Calu3 (cell line): ENCODE results near the gene STN1. TPM values are rescaled to one million over a fixed set of nuclear protein-coding genes. Genes with fewer than 3 reads are reported as not detected.

Experiments
- Bru-seq: library from RNA; stranded (reverse); fragments of 400-500 nt; gene quantifications from one replicate; lab custom pipeline; 2021; lab: Mats Ljungman, UMichigan
- BruChase-seq, 2 experiments: library from RNA; stranded (reverse); fragments of 400-500 nt; gene quantifications; one replicate each; lab custom pipeline; 2021; lab: Mats Ljungman, UMichigan
- BruUV-seq: library from RNA; stranded (reverse); fragments of 400-500 nt; replicated peaks from 2 replicates; lab custom pipeline; 2021; lab: Mats Ljungman, UMichigan
- CTCF ChIA-PET: fragments of 300-600 bp; sonication (Branson Sonifier 250); formaldehyde crosslinking; loops from one replicate; lab custom pipeline; 2022; ENCODE audit warnings: antibody characterized with exemption; lab: Charles Lee
- DNase-seq: peaks from one replicate; pipeline ENCODE4 v3.0.0; 2022
- H3K27ac Mint-ChIP-seq: one replicate; pipeline ENCODE4 v1.8.0; 2022; ENCODE audit warnings: mixed read lengths; ENCODE audit not compliant: unreplicated experiment
- H3K27me3 Mint-ChIP-seq: one replicate; pipeline ENCODE4 v1.8.0; 2022; ENCODE audit warnings: mixed read lengths; ENCODE audit not compliant: unreplicated experiment
- H3K36me3 Mint-ChIP-seq: one replicate; pipeline ENCODE4 v1.8.0; 2022; ENCODE audit warnings: mild to moderate bottlenecking, moderate library complexity, mixed read lengths; ENCODE audit not compliant: insufficient read depth, unreplicated experiment
- H3K4me1 Mint-ChIP-seq: one replicate; pipeline ENCODE4 v1.8.0; 2022; ENCODE audit warnings: mild to moderate bottlenecking, low read depth, mixed read lengths; ENCODE audit not compliant: unreplicated experiment
- H3K4me3 Mint-ChIP-seq: one replicate; pipeline ENCODE4 v1.8.0; 2022; ENCODE audit warnings: mild to moderate bottlenecking, low read depth, moderate library complexity, mixed read lengths; ENCODE audit not compliant: unreplicated experiment
- H3K9me3 Mint-ChIP-seq: one replicate; pipeline ENCODE4 v1.8.0; 2022; ENCODE audit warnings: low read depth, mixed read lengths; ENCODE audit not compliant: unreplicated experiment
- intact Hi-C: fragments of 100-400 bp; cut with micrococcal nuclease; formaldehyde crosslinking; loops from one replicate; pipeline ENCODE4 v1.10.0; 2022; ENCODE audit not compliant: unreplicated experiment
- long read RNA-seq: library from polyadenylated mRNA; stranded (forward); transcript quantifications from one replicate; pipeline ENCODE4 v2.0.0, GENCODE V29; 2022
- total RNA-seq: library from RNA; stranded (reverse); gene quantifications from 2 replicates; pipeline ENCODE4 v1.2.3, GENCODE V29; 2022
- TF ChIP-seq, protein P1 (sequence below): fragments of 200-600 bp; IDR thresholded peaks from one replicate; pipeline ENCODE4 v1.8.0; 2022; ENCODE audit warnings: antibody characterized with exemption; ENCODE audit not compliant: unreplicated experiment

The STN1 gene, protein sequence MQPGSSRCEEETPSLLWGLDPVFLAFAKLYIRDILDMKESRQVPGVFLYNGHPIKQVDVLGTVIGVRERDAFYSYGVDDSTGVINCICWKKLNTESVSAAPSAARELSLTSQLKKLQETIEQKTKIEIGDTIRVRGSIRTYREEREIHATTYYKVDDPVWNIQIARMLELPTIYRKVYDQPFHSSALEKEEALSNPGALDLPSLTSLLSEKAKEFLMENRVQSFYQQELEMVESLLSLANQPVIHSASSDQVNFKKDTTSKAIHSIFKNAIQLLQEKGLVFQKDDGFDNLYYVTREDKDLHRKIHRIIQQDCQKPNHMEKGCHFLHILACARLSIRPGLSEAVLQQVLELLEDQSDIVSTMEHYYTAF
- 13.1 and 16.0 TPM in 2 replicates for total RNA-seq
- percentile 75 among the genes with signal in this experiment for Bru-seq, nascent RNA
- BruChase-seq, experiment 1, labeled RNA remaining after a 6-hour chase, result percentile 48 among the genes with signal in this experiment
- percentile 44 among the genes with signal in this experiment for BruChase-seq, experiment 2, labeled RNA remaining after a 2-hour chase
- long read RNA-seq, transcript STN1-201 (10 exons, 1,417 nt), result major isoform, 9 of 21 reads
- long read RNA-seq, partial matches to known transcripts, result 2 of 21 reads
- long read RNA-seq, other reads (novel, unspliced or antisense), result 7 of 21 reads

- H3K27ac Mint-ChIP-seq, result peak within 1 kb of the TSS; percentile 86
- peaks cover 13% of the 10 kb centered on the region for H3K36me3 Mint-ChIP-seq
- peak within 1 kb of the TSS; percentile 84 for H3K4me3 Mint-ChIP-seq
- TF ChIP-seq, protein P1, sequence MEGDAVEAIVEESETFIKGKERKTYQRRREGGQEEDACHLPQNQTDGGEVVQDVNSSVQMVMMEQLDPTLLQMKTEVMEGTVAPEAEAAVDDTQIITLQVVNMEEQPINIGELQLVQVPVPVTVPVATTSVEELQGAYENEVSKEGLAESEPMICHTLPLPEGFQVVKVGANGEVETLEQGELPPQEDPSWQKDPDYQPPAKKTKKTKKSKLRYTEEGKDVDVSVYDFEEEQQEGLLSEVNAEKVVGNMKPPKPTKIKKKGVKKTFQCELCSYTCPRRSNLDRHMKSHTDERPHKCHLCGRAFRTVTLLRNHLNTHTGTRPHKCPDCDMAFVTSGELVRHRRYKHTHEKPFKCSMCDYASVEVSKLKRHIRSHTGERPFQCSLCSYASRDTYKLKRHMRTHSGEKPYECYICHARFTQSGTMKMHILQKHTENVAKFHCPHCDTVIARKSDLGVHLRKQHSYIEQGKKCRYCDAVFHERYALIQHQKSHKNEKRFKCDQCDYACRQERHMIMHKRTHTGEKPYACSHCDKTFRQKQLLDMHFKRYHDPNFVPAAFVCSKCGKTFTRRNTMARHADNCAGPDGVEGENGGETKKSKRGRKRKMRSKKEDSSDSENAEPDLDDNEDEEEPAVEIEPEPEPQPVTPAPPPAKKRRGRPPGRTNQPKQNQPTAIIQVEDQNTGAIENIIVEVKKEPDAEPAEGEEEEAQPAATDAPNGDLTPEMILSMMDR, result no peak
- no TSS peak for BruUV-seq
- DNase-seq, result peak; percentile 94
- no peaks in the 10 kb centered on the region for H3K9me3 Mint-ChIP-seq
- CTCF ChIA-PET, result interaction anchor here (0.6 kb wide), 1 partner anchor 202 kb away, joined by 4 read pairs; no protein-coding TSS in a partner anchor
- H3K4me1 Mint-ChIP-seq, result peaks cover 7% of the 10 kb centered on the region
- no peaks in the 10 kb centered on the region for H3K27me3 Mint-ChIP-seq
- intact Hi-C loops, result no loop called here
Measured at GRCh38 chr10:103918053-103918846, at the start of gene STN1. Gene STN1, minus strand, starts transcription at chr10:103918184. Its CDS starts 590 bp downstream, at chr10:103917594.

GRCh38 chr10:103967448-103968071 is 49.6 kb upstream of the STN1 start:
- CTCF ChIA-PET, result interaction anchor here (0.8 kb wide), 1 partner anchor 78 kb away, joined by 3 read pairs; no protein-coding TSS in a partner anchor
- H3K4me1 Mint-ChIP-seq, result peaks cover 6% of the 10 kb centered on the region
- intact Hi-C loops, result loop anchor here (2.0 kb wide), 1 partner anchor 51 kb away; no protein-coding TSS in a partner anchor

DNA sequence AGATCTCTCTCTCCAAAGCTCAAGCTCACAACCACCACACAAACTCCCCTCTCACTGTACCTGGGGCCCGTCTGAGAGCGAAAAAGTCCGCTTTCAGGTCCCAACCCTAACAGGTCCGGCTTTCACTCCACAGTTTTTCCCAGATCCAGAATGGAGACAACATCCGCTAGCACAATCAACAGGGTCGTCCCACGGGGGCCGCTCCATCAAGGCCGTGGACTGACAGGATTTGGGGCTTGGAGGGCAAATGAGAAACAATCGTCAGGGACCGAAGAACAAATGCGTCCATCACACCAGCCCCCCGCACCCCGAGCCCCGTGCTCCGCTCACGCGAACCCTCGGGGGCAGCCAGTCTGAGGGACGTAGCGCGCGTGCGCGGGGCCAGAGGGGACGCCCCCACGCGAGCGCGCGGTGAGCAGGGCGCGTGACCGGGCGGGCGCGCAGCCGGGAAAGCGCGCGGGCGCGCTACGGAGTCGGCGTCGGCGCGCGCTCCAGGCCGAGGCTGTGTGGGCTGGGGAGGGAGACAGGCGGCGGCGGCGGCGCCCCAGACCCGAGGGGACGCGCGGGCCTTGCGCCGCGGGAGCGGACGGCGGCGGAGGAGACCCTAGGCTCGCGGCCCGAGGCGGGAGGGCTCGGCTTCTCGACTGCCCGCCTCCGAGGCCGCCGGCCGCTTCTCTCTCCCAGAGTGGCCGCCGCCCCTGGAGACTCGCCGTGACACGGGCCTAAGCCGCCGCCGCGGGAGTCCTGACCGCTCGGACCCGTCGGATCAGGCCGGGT is 48.9 kb upstream of the STN1 start, which contains the start of gene SLK:
TSS of gene SLK (plus strand) at position 470 of the 777 bp plus-strand sequence. CDS start 606 bp downstream, outside the sequence.
- Mint-ChIP-seq H3K27ac (peak within 1 kb of the TSS; percentile 86), H3K36me3 (peaks cover 48% of the 10 kb centered on the region), H3K4me1 (peaks cover 6% of the 10 kb centered on the region), H3K9me3 (no peaks in the 10 kb centered on the region), H3K27me3 (no peaks in the 10 kb centered on the region), H3K4me3 (peak within 1 kb of the TSS; percentile 93)
- BruUV-seq, result no TSS peak
- intact Hi-C loops, result no loop called here
- peak; percentile 76 for DNase-seq
- TF ChIP-seq, protein P1, result no peak
- CTCF ChIA-PET, result no interaction called here

More at GRCh38 chr10:103967448-103968071, 49.6 kb upstream of the STN1 start:
- BruUV-seq, result no TSS peak
- TF ChIP-seq, protein P1, result no peak
- H3K27ac Mint-ChIP-seq, result peak overlapping the region; percentile 86
- H3K4me3 Mint-ChIP-seq, result peak overlapping the region; percentile 93
- peaks cover 48% of the 10 kb centered on the region for H3K36me3 Mint-ChIP-seq
- no peak for DNase-seq
- no peaks in the 10 kb centered on the region for H3K9me3 Mint-ChIP-seq
- H3K27me3 Mint-ChIP-seq, result no peaks in the 10 kb centered on the region
